ENCODE measurements around the gene C1D.

DNA sequence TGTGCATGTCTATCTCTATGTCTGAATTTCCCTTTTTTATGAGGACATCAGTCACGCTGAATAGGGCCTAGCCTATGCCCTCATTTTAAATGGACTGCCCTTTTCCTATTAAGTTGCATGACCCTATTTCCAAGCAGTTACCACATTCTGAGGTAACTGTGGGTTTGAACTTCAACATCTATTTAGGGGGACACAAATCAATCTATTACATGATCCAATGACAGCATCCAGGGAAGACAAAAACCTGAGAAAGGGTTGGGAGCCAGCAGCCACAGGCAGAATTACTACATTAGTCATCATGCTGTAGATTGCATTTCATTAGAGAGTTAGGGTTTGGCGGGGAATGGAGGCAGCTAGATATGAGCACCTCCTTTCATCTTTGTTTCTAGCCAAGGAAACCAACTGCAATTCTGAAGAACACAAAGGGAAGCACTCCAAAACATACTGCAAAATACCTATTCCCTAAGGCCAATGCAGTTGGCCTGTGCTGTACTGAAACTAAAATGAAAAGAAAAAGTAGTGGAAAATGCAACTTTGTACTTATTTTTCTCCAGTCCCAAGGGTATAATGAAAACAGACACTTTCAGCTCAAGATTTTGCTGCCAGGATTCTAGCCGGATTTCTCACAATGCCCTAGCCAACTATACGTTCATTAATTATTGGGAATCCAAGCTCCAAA, 40.4 kb upstream of the C1D start:
- TF ChIP-seq, protein P1, sequence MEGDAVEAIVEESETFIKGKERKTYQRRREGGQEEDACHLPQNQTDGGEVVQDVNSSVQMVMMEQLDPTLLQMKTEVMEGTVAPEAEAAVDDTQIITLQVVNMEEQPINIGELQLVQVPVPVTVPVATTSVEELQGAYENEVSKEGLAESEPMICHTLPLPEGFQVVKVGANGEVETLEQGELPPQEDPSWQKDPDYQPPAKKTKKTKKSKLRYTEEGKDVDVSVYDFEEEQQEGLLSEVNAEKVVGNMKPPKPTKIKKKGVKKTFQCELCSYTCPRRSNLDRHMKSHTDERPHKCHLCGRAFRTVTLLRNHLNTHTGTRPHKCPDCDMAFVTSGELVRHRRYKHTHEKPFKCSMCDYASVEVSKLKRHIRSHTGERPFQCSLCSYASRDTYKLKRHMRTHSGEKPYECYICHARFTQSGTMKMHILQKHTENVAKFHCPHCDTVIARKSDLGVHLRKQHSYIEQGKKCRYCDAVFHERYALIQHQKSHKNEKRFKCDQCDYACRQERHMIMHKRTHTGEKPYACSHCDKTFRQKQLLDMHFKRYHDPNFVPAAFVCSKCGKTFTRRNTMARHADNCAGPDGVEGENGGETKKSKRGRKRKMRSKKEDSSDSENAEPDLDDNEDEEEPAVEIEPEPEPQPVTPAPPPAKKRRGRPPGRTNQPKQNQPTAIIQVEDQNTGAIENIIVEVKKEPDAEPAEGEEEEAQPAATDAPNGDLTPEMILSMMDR (IDR thresholded peaks at IDR 0.05): no peak
- no peak for TF ChIP-seq POLR2A (IDR thresholded peaks at IDR 0.05)
